RCC 7860 (cell line): ENCODE results near the gene CTSE.
"Not testable (repeated sequence)": the region's sequence is repeated elsewhere in the genome, so short reads cannot be mapped to it uniquely, and the experiment has no call there.

Source experiments
- DNase-seq: peaks from one replicate; pipeline ENCODE4 v3.0.0-alpha.2; 2015; ENCODE audit warnings: low spot score
- FAIRE-seq: peaks from 2 replicates; lab custom pipeline; 2012; peaks lifted over from hg19 to GRCh38; lab: Jason Lieb, UNC

CTSE gene

GRCh38 chr1:206020393-206021007 is 3.2 kb downstream of the CTSE start:
- DNase-seq (no peak), FAIRE-seq (no peak)

GRCh38 chr1:206015071-206015470 is 8.6 kb downstream of the CTSE start:
- FAIRE-seq (no peak), DNase-seq (no peak)

- DNase-seq (no peak), FAIRE-seq (no peak)
Observed at GRCh38 chr1:206014601-206015000, 9.1 kb downstream of the CTSE start.

GRCh38 chr1:206013026-206013795 is 10.5 kb downstream of the CTSE start:
- DNase-seq (no peak), FAIRE-seq (no peak)

GRCh38 chr1:206012086-206012859 is 11.4 kb downstream of the CTSE start:
- no peak for DNase-seq
- FAIRE-seq, result no peak

- DNase-seq, result no peak
- FAIRE-seq, result no peak
Observed at GRCh38 chr1:206011057-206011456, 12.6 kb downstream of the CTSE start.

- no peak for FAIRE-seq
- DNase-seq, result no peak
Observed at GRCh38 chr1:206010060-206010459, 13.6 kb downstream of the CTSE start.

- FAIRE-seq (no peak), DNase-seq (no peak)
Observed at GRCh38 chr1:206006946-206007345, 16.7 kb downstream of the CTSE start.

GRCh38 chr1:206005778-206006180 is 17.9 kb downstream of the CTSE start:
- DNase-seq (no peak), FAIRE-seq (no peak)

- DNase-seq (no peak), FAIRE-seq (no peak)
Observed at GRCh38 chr1:206005234-206005633, 18.5 kb downstream of the CTSE start.

GRCh38 chr1:206004826-206005225 is 18.9 kb downstream of the CTSE start:
- DNase-seq (no peak), FAIRE-seq (no peak)

- FAIRE-seq (no peak), DNase-seq (no peak)
Observed at GRCh38 chr1:206003854-206004800, 19.6 kb downstream of the CTSE start.

- FAIRE-seq (no peak), DNase-seq (no peak)
Observed at GRCh38 chr1:206002871-206003801, 20.6 kb downstream of the CTSE start, which contains the start of gene RAB7B. Gene RAB7B, minus strand, starts transcription at chr1:206003395. Its CDS starts 9,260 bp downstream, at chr1:205994135.

GRCh38 chr1:206002160-206002559 is 21.5 kb downstream of the CTSE start:
- DNase-seq, result no peak
- no peak for FAIRE-seq

GRCh38 chr1:206001476-206001888 is 22.2 kb downstream of the CTSE start:
- DNase-seq (peak; percentile 86), FAIRE-seq (no peak)

GRCh38 chr1:206000641-206001339 is 22.9 kb downstream of the CTSE start:
- FAIRE-seq, result no peak
- DNase-seq, result peak; percentile 39

- DNase-seq (no peak), FAIRE-seq (no peak)
Observed at GRCh38 chr1:205998457-205999241, 25.0 kb downstream of the CTSE start.

GRCh38 chr1:205996641-205997040 is 27.1 kb downstream of the CTSE start:
- FAIRE-seq, DNase-seq: not testable (repeated sequence)
